OCI-LY3 (cell line): ENCODE measurements around the gene NAA20.

Source experiments
- CTCF ChIP-seq: fragments of 200-600, 300-600 bp; sonication (generic); IDR thresholded peaks from 2 replicates; pipeline ENCODE4 v1.5.1; 2014; ENCODE audit warnings: antibody characterized with exemption, low read length, low read depth
- EZH2phosphoT487 ChIP-seq: fragments of 200-600 bp; shearing (Covaris generic); IDR thresholded peaks from 2 replicates; pipeline ENCODE4 v1.6.1; 2018; ENCODE audit warnings: antibody characterized with exemption, mixed run types, low read depth

GRCh38 chr20:20017844-20018185 lies 653 bp downstream of the NAA20 start:
- TF ChIP-seq CTCF (no peak), EZH2phosphoT487 (no peak)
